GM12873 (cell line): ENCODE results near the gene WFDC12.
A peak's percentile ranks its signal among the peaks of the same experiment; 100 is the strongest.

Source experiments
- TF ChIP-seq, protein P1 (sequence below): IDR thresholded peaks from 2 replicates; pipeline ENCODE4 v1.5.1; 2012; ENCODE audit warnings: low read depth, mild to moderate bottlenecking, moderate library complexity, low read length, control low read depth; ENCODE audit not compliant: insufficient read depth; ENCODE audit errors: missing control alignments

Gene WFDC12

DNA sequence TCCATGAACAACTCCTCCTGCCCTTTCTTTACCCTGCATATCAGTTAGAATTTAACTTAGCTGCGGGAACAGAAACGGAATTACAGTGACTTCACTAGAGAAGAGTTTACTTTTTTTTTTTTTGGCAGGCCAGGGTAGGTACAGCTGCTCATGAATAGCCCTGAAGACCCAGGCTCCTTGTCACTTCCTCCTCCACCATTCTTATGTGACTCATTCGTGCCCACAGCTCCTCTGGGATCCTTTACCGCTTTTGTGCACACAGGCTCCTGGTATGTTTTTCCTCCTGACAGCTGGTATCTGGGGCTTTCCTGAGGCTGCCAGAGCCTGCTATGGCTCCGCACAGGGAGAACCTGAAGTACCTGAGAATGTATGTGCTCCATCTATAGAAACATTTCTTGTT lies 19.5 kb downstream of the WFDC12 start:
- TF ChIP-seq, protein P1, sequence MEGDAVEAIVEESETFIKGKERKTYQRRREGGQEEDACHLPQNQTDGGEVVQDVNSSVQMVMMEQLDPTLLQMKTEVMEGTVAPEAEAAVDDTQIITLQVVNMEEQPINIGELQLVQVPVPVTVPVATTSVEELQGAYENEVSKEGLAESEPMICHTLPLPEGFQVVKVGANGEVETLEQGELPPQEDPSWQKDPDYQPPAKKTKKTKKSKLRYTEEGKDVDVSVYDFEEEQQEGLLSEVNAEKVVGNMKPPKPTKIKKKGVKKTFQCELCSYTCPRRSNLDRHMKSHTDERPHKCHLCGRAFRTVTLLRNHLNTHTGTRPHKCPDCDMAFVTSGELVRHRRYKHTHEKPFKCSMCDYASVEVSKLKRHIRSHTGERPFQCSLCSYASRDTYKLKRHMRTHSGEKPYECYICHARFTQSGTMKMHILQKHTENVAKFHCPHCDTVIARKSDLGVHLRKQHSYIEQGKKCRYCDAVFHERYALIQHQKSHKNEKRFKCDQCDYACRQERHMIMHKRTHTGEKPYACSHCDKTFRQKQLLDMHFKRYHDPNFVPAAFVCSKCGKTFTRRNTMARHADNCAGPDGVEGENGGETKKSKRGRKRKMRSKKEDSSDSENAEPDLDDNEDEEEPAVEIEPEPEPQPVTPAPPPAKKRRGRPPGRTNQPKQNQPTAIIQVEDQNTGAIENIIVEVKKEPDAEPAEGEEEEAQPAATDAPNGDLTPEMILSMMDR = no peak

DNA sequence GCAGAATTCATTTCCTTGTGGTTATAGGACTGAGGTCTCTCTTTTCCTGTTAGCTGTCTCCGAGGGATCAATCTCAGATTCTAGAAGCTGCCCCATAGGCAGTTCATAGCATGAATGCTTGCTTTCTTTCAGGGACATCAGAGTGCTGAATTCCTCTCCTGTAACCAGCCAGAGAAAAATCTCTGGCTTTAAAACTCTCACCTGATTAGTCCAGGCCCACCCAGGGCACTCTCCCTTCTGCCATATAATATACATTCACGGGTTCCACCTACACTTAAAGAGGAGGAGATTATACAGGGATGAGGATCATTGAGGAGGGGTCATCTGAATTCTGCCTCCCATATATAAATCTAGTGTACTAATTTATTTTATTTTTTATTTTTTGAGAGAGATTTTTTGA lies 21.2 kb downstream of the WFDC12 start:
- TF ChIP-seq, protein P1 = no peak

DNA sequence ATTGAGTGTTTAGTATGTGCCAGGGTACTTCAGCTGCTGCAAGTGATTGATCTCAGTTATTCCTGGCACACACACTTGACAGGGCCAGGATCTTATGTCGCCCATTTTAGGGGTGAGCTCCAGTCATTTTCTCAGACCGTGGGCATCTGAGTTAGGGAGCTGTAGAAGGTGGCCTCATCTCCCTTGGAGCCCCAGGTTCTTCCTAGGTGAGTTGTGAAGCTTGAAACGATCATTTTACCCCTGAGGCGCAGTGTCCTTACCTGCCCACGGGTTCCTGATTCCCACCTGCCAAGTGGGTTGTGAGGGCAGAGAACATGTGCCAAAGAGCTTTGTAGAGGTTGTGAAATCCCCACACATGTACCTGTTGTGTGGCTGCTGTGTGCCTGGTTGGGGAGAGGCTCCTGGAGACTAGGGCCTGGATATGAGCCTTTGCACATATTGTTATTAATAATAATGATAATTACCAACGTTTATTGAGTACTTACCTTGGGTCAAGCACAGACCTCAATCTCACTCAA lies 22.9 kb downstream of the WFDC12 start:
- TF ChIP-seq, protein P1 = no peak

DNA sequence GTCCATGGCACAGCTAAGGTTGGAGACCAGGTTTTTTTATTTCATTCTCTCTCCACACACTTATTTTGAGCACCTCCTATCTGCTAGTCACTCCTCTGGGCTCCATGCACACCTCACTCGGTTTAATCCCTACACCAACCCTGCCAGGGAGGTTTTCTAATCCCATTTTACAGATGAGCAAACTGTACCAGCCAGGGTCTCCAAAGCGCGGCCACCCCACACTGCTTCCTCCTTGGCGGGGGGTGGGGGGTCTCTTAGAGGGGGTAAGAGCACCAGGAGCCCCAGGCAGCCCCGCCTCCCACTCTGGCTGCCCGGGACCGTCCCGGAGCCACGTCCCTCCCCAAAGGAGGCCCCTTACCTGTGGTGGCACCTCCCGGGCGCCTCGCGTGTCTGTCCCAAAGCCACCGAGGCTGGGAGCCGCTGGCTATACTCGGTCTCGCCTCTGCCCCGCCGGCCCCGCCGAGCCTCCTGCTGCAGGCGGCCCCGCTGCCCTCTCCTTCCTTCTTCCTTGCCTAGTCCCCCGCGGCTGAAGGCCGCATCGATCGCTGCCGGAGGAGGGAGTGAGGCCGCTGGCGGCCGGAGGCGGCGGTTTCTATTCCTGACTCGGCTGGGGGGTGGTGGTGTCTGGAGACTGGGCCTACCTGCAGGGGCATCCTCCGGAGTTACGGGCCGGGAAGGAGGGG lies 23.6 kb downstream of the WFDC12 start, which contains the start of gene KCNS1:
Gene KCNS1, minus strand, starts transcription at position 565 of the 683 bp plus-strand sequence. CDS start 1,891 bp downstream, outside the sequence.
- TF ChIP-seq, protein P1 = no peak

DNA sequence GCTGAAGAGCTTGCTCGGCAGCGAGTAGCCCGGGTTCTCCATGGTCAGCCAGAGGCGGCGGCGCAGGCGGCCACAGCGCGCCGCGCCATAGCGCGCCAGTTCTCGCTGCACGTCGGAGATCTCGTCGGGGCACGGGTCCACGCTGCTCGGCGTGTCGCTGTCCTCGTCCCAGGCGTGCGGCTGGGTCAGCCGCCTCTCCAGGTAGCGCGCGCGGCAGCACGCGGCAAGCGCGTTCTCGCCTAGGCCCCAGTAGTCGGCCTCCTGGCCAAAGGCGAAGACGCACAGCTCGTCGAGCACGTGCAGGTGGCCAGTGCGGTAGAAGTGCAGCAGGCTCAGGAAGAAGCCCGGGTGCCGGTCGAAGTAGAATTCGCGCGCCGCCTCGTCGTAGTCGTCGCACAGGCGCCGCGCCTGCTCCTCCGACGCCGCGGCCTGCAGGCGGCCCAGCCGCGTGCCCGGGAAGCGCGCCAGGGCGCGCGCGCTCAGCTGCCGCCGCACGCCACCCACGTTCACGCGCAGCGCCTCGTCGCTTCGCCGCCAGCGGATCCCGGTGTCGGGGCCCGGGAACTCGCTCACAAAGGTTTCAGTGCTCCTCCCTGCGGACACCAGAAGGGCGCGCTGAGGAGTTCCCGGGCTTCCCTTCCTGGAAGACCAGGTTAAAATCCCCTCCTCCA lies 26.0 kb downstream of the WFDC12 start:
- TF ChIP-seq, protein P1 = peak; percentile 3

DNA sequence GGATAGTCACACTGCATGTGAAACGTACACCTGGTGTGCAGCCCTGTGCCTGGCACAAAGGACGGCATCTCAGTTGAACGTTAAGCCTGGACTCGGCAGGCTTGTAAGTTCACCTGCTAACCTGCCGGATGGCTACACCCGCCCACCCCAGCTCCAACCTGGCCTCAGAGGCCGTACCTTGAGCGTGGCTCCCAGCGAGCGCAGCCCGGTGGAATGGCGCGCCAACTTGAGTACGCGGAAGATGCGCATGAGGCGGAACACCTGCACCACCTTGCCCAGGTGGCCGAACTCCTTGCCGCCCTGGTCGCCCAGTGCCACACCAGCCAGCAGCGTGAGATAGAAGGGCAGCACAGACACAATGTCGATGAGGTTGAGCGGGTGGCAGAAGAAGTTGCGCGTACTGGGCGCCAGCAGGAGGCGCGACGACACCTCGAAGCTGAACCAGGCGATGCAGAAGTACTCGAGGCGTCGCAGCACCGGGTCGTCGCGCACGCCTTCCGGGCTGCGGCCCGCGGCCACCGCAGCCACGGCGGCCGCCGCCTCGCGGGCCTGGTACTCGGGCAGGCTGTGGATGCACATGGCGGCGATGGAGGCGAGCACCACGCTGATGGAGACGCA lies 26.7 kb downstream of the WFDC12 start:
- TF ChIP-seq, protein P1 = no peak

DNA sequence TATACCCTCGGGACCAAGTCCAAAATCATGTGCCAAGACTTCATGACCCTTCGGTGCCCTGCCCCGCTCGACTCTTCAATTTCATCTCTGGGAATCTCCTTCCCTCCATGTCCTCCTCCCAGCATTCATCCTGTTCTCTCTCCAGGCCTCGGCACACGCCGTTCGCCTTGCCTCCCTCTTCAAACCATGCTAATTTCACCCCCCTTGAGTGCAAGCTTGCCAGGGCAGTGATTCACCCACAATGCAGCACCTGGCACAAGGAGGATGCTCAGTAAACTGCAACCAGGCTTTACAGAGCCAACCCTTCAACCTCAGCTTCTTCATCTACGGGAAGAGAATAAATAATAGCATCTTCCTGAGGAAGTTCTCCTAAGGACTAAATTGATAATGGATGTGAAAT lies 27.5 kb downstream of the WFDC12 start:
- TF ChIP-seq, protein P1 = no peak
